ENCODE measurements around the gene KCNJ12. TPM values are rescaled to one million over a fixed set of nuclear protein-coding genes. Genes with fewer than 3 reads are reported as not detected.
A peak's percentile ranks its signal among the peaks of the same experiment; 100 is the strongest.

Gene KCNJ12
- total and polyA plus RNA-seq, 5 donors = 9.8 to 13.3 (median 10.0) TPM

DNA sequence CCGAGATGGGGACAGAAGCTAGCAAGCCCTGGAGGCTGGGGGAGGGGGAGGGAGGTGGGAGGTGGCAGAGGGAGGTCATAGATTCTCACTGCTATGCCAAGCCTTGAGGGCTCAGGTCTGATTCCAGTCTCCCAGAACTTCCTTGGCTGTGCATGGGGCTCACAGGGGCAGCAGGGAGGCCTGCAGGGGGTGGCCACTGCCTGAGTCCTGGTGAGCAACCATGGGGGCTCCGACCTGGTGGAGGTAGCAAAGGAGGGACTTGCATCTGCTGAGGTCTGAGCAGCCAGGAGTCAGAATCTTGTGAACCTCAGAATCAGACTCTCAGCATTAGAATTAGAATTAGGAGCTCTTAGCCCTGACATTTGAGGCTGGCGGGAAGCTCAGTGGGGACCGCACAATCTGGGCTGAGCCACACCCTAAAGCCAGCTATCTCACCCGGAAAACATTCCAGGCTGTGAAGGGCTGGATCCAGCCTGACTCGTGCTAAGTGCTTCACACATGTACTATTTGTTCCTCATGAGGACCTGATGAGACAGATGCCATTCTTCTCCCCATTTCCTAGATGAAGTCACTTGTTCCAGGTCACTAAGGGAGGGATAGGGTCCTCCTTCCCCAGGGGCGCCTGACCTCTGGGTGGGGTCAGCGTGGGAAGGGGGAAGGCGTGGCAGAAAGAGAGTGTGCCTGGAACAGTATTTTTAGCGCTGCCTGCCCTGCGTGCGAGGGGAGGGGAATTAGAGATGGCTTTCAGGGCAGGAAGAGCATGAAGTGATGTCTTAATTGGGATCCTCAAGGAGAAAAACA lies 17.3 kb upstream of the KCNJ12 start:
- peaks cover 14% of the 10 kb centered on the region for H3K4me1 ChIP-seq (ENCODE audit: control insufficient read depth, insufficient read depth, low read length)
- DNase-seq (peak; percentile 68 to 80 (median 72)), ATAC-seq (peak; percentile 93 to 95)
- H3K27ac ChIP-seq (ENCODE audit: low read length) = peak overlapping the region; percentile 78
- no peaks in the 10 kb centered on the region for H3K27me3 ChIP-seq (ENCODE audit: control insufficient read depth, insufficient read depth)
- intact Hi-C loops (cut with DNase I) = no loop called here
- WGBS = 38% methylated on average over 12 of the region's 12 CpGs
- H3K4me3 ChIP-seq (ENCODE audit: low read length) = no peak overlapping the region
- no peaks in the 10 kb centered on the region for H3K9me3 ChIP-seq (ENCODE audit: control insufficient read depth, low read length)

DNA sequence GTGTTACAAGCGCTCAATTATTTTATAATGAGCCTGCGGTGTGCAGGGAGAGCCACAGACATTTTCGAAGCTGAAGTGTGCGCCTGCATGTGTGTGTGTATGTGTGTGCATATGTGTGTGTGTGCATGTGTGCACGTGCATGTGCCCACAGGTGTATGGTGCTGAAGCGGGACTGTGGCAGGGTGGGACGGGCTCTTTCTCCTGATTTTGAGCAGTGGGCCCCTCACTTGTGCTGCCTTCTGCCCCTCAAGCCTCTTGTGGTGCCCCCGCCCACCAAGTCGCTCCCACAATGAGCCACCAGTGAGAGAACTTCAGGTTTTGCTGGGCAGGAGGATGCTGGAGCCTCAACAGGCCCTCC lies 16.7 kb upstream of the KCNJ12 start:
- H3K9me3 ChIP-seq (ENCODE audit: control insufficient read depth, low read length) = no peaks in the 10 kb centered on the region
- ATAC-seq = peak; percentile 3 to 13
- intact Hi-C loops (cut with DNase I) = no loop called here
- H3K4me3 ChIP-seq (ENCODE audit: low read length) = no peak overlapping the region
- peak overlapping the region; percentile 34 for H3K27ac ChIP-seq (ENCODE audit: low read length)
- DNase-seq = peak in 2 of 3 donors; percentile 5 to 19
- H3K27me3 ChIP-seq (ENCODE audit: control insufficient read depth, insufficient read depth) = no peaks in the 10 kb centered on the region
- 92% methylated on average over 9 of the region's 9 CpGs for WGBS
- H3K4me1 ChIP-seq (ENCODE audit: control insufficient read depth, insufficient read depth, low read length) = peaks cover 14% of the 10 kb centered on the region

DNA sequence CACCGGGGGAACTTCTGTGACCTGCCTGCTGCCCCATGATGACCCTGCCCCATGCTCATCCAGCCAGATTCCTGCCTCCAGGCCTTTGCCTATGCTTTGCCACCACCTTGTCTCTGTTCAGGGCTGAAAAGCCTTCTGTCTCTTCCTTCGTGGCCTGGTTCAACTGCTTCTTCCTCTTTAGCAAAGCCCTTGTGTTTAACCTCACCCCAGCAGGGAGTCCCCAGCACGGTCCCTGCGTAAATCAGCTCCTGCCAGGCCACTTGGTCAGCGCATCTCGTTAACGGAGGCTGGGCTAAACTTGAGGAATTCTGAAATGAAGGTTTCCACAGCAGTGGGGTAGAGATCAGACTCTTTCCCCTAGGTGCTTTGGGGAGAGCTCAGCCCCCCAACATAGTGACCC lies 16.1 kb upstream of the KCNJ12 start:
- Histone ChIP-seq H3K9me3 (ENCODE audit: control insufficient read depth, low read length) (no peaks in the 10 kb centered on the region), H3K4me1 (ENCODE audit: control insufficient read depth, insufficient read depth, low read length) (peaks cover 14% of the 10 kb centered on the region), H3K4me3 (ENCODE audit: low read length) (no peak overlapping the region), H3K27ac (ENCODE audit: low read length) (no peak overlapping the region), H3K27me3 (ENCODE audit: control insufficient read depth, insufficient read depth) (no peaks in the 10 kb centered on the region)
- intact Hi-C loops (cut with DNase I) = no loop called here
- 72% methylated on average over 7 of the region's 7 CpGs for whole genome bisulfite sequencing
- ATAC-seq = no peak
- DNase-seq = peak in 1 of 3 donors; percentile 2

DNA sequence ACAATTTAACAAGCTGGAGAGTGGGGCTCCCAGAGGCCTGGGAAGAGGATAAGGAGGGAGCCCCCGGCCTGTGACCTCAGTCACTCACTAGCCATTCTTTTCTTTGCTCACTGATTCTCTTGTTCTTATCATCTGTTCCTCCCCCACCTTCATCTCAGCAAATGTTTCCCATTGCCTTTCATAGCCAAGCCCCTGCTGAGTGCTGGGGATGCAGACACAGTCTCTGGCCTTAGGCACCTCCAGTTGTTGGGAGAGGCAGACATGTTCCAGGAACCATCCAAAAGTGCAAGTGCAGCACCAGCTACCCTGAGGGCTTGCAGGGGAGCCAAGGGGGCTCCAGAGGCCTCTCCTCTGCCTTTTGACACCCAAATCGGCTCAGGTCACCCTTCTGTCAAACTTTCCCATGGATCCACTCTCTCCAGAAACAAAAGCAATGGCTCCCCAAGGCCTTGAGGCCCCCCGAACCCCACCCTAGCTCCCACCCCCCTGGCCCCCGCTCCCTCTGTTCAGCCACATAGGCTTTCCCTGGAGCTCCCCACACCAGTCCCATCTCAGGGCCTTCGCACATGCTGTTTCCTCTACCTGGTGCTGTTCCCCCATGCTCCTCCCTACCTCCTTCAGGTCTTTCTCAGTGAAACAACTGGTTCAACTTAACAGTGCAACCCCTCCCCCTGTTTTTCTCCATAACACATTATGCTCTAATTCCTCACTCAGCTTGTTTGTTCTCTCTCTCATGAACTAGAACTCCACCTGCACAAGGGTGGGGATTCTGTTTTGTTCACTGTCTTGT lies 14.9 kb upstream of the KCNJ12 start:
- Histone ChIP-seq H3K27ac (ENCODE audit: low read length) (no peak overlapping the region), H3K4me1 (ENCODE audit: control insufficient read depth, insufficient read depth, low read length) (peaks cover 14% of the 10 kb centered on the region), H3K9me3 (ENCODE audit: control insufficient read depth, low read length) (no peaks in the 10 kb centered on the region), H3K27me3 (ENCODE audit: control insufficient read depth, insufficient read depth) (no peaks in the 10 kb centered on the region), H3K4me3 (ENCODE audit: low read length) (no peak overlapping the region)
- DNase-seq (peak in 1 of 3 donors; percentile 16), ATAC-seq (no peak)
- intact Hi-C loops (cut with DNase I) = no loop called here
- 76% methylated on average over 5 of the region's 5 CpGs for WGBS

DNA sequence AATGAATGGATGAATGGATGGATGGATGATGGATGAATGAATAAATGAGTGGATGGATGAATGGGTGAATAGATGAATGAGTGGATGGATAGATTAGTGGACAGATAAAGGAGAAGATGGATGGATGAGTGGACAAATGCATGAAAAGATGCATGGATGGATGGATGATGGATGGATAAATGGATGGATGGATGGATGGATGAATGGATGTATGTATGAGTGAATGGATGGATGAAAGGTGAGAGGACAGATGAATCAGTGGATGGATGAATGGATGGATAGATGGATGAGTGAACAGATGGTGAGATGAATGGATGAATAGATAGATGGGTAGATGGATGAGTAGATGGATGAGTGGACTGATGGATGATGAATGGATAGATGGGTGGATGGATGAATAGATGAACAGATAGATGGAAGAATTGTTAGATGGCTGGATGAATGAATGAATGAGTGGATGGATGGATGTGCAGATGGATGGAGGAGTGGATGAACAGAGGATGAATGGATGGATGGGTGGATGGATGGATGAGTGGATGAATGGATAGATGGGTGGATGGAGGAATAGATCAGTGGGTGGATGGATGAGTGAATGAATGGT lies 13.7 kb upstream of the KCNJ12 start:
- ATAC-seq (no peak), DNase-seq (no peak)
- no peaks in the 10 kb centered on the region for H3K27me3 ChIP-seq (ENCODE audit: control insufficient read depth, insufficient read depth)
- no peak overlapping the region for H3K4me3 ChIP-seq (ENCODE audit: low read length)
- peaks cover 14% of the 10 kb centered on the region for H3K4me1 ChIP-seq (ENCODE audit: control insufficient read depth, insufficient read depth, low read length)
- intact Hi-C loops (cut with DNase I) = no loop called here
- no peak overlapping the region for H3K27ac ChIP-seq (ENCODE audit: low read length)
- H3K9me3 ChIP-seq (ENCODE audit: control insufficient read depth, low read length) = no peaks in the 10 kb centered on the region

- Histone ChIP-seq H3K4me1 (ENCODE audit: control insufficient read depth, insufficient read depth, low read length) (peaks cover 6% of the 10 kb centered on the region), H3K9me3 (ENCODE audit: control insufficient read depth, low read length) (no peaks in the 10 kb centered on the region), H3K4me3 (ENCODE audit: low read length) (no peak overlapping the region), H3K27ac (ENCODE audit: low read length) (no peak overlapping the region), H3K27me3 (ENCODE audit: control insufficient read depth, insufficient read depth) (no peaks in the 10 kb centered on the region)
- intact Hi-C loops (cut with DNase I) = no loop called here
- DNase-seq (peak in 1 of 3 donors; percentile 24), ATAC-seq (no peak)
- WGBS = 86% methylated on average over 9 of the region's 9 CpGs
Measured at GRCh38 chr17:21363776-21364642, 12.1 kb upstream of the KCNJ12 start.

DNA sequence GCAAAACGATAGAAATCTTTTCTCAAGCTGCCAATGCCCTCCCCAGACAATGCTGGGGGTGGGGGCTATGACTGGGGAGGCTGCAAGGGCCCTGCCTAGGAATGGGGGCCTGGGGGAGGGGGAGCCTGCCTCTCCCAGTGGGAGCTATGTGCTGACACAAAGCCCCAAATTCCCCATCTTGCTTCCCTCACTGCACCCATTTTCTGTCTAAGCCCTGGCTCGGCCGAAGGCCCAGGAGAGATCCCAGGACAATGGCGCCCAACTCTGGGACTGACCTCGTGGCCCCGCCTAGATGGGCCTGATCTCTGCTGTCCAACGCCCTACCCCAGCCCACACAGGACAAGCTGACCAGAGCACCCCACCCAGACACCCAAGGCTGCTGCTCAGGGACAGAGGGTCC lies 11.1 kb upstream of the KCNJ12 start:
- no peaks in the 10 kb centered on the region for H3K9me3 ChIP-seq (ENCODE audit: control insufficient read depth, low read length)
- 72% methylated on average over 7 of the region's 7 CpGs for WGBS
- ATAC-seq = no peak
- H3K27me3 ChIP-seq (ENCODE audit: control insufficient read depth, insufficient read depth) = no peaks in the 10 kb centered on the region
- H3K4me1 ChIP-seq (ENCODE audit: control insufficient read depth, insufficient read depth, low read length) = no peaks in the 10 kb centered on the region
- DNase-seq = peak in 1 of 3 donors; percentile 16
- intact Hi-C loops (cut with DNase I) = no loop called here
- no peak overlapping the region for H3K27ac ChIP-seq (ENCODE audit: low read length)
- H3K4me3 ChIP-seq (ENCODE audit: low read length) = no peak overlapping the region

- 81% methylated on average over 15 of the region's 15 CpGs for WGBS
- intact Hi-C loops (cut with DNase I) = no loop called here
- Histone ChIP-seq H3K27ac (ENCODE audit: low read length) (peak overlapping the region; percentile 76), H3K9me3 (ENCODE audit: control insufficient read depth, low read length) (no peaks in the 10 kb centered on the region), H3K27me3 (ENCODE audit: control insufficient read depth, insufficient read depth) (no peaks in the 10 kb centered on the region), H3K4me3 (ENCODE audit: low read length) (no peak overlapping the region), H3K4me1 (ENCODE audit: control insufficient read depth, insufficient read depth, low read length) (no peaks in the 10 kb centered on the region)
- ATAC-seq (no peak), DNase-seq (peak in 1 of 3 donors; percentile 20)
Measured at GRCh38 chr17:21368545-21369246, 7.5 kb upstream of the KCNJ12 start.

- H3K9me3 ChIP-seq (ENCODE audit: control insufficient read depth, low read length) = no peaks in the 10 kb centered on the region
- H3K27ac ChIP-seq (ENCODE audit: low read length) = peak overlapping the region; percentile 76
- ATAC-seq (no peak), DNase-seq (peak in 2 of 3 donors; percentile 42 to 43)
- no peaks in the 10 kb centered on the region for H3K4me1 ChIP-seq (ENCODE audit: control insufficient read depth, insufficient read depth, low read length)
- H3K4me3 ChIP-seq (ENCODE audit: low read length) = no peak overlapping the region
- no peaks in the 10 kb centered on the region for H3K27me3 ChIP-seq (ENCODE audit: control insufficient read depth, insufficient read depth)
- intact Hi-C loops (cut with DNase I) = no loop called here
- WGBS = 85% methylated on average over 5 of the region's 5 CpGs
Measured at GRCh38 chr17:21369395-21369794, 6.8 kb upstream of the KCNJ12 start.

- Histone ChIP-seq H3K27me3 (ENCODE audit: control insufficient read depth, insufficient read depth) (no peaks in the 10 kb centered on the region), H3K4me3 (ENCODE audit: low read length) (no peak overlapping the region), H3K4me1 (ENCODE audit: control insufficient read depth, insufficient read depth, low read length) (no peaks in the 10 kb centered on the region), H3K9me3 (ENCODE audit: control insufficient read depth, low read length) (no peaks in the 10 kb centered on the region), H3K27ac (ENCODE audit: low read length) (peak overlapping the region; percentile 76)
- WGBS = 6% methylated on average over 6 of the region's 6 CpGs
- peak; percentile 88 to 91 for ATAC-seq
- peak; percentile 80 to 91 (median 89) for DNase-seq
- intact Hi-C loops (cut with DNase I) = no loop called here
Measured at GRCh38 chr17:21370430-21370829, 5.7 kb upstream of the KCNJ12 start.
